GM23338 (cell line): ENCODE measurements around the gene C1orf21. TPM values are rescaled to one million over a fixed set of nuclear protein-coding genes. Genes with fewer than 3 reads are reported as not detected.
A peak's percentile ranks its signal among the peaks of the same experiment; 100 is the strongest.

Experiments used
- ATAC-seq: fragments of 200-7000 bp; cut with Tn5 transposase; 3 replicates; pipeline ENCODE4 v1.9.1; 2020
- DNase-seq: peaks from one replicate; pipeline ENCODE4 v3.0.0-alpha.2; 2015; ENCODE audit warnings: low spot score
- H2AFZ ChIP-seq: fragments of 200-600 bp; sonication (generic); 2 replicates; pipeline ENCODE4 v1.8.0; 2016; ENCODE audit warnings: antibody characterized with exemption, mild to moderate bottlenecking, moderate library complexity
- H3F3A ChIP-seq: fragments of 200-600 bp; sonication (generic); replicated peaks from 2 replicates; pipeline ENCODE4 v1.8.0; 2017; ENCODE audit warnings: antibody characterized with exemption, mixed run types, low read depth
- H3K27ac ChIP-seq: fragments of 200-600 bp; sonication (generic); 2 replicates; pipeline ENCODE4 v1.6.1; 2016; ENCODE audit warnings: low read depth
- H3K27me3 ChIP-seq: fragments of 200-600 bp; sonication (generic); 2 replicates; pipeline ENCODE4 v1.8.0; 2016; ENCODE audit warnings: mild to moderate bottlenecking, mixed run types, moderate library complexity; ENCODE audit not compliant: insufficient read depth
- H3K36me3 ChIP-seq: fragments of 200-600 bp; sonication (generic); 2 replicates; pipeline ENCODE4 v1.8.0; 2016; ENCODE audit warnings: mild to moderate bottlenecking; ENCODE audit not compliant: insufficient read depth
- H3K4me1 ChIP-seq: fragments of 200-600 bp; sonication (generic); 2 replicates; pipeline ENCODE4 v1.8.0; 2016; ENCODE audit warnings: mild to moderate bottlenecking, moderate library complexity; ENCODE audit not compliant: insufficient read depth
- H3K4me2 ChIP-seq: fragments of 200-600 bp; sonication (generic); 2 replicates; pipeline ENCODE4 v1.7.1; 2017; ENCODE audit warnings: mixed run types
- H3K4me3 ChIP-seq: fragments of 200-600 bp; sonication (generic); 2 replicates; pipeline ENCODE4 v1.6.1; 2016; ENCODE audit warnings: mixed run types
- H3K79me2 ChIP-seq: fragments of 200-600 bp; sonication (generic); replicated peaks from 2 replicates; pipeline ENCODE4 v1.8.0; 2017; ENCODE audit warnings: mild to moderate bottlenecking; ENCODE audit not compliant: insufficient read depth
- H3K9me2 ChIP-seq: fragments of 200-600 bp; sonication (generic); 2 replicates; pipeline ENCODE4 v1.8.0; 2017; ENCODE audit not compliant: insufficient read depth
- H4K20me1 ChIP-seq: fragments of 200-600 bp; sonication (generic); replicated peaks from 2 replicates; pipeline ENCODE4 v1.8.0; 2017; ENCODE audit warnings: mild to moderate bottlenecking; ENCODE audit not compliant: insufficient read depth
- H3K27ac Mint-ChIP-seq: 2 replicates; pipeline ENCODE4 v1.8.0; 2020; ENCODE audit warnings: inconsistent platforms, mild to moderate bottlenecking, moderate library complexity, mixed read lengths
- H3K27me3 Mint-ChIP-seq: 3 replicates; pipeline ENCODE4 v1.8.0; 2022; ENCODE audit warnings: low read depth, mild to moderate bottlenecking, moderate library complexity, mixed read lengths, inconsistent platforms; ENCODE audit not compliant: insufficient read depth, poor library complexity
- H3K36me3 Mint-ChIP-seq: 3 replicates; pipeline ENCODE4 v1.8.0; 2021; ENCODE audit warnings: low read depth, mild to moderate bottlenecking, inconsistent platforms, moderate library complexity, mixed read lengths
- H3K4me1 Mint-ChIP-seq: 3 replicates; pipeline ENCODE4 v1.8.0; 2020; ENCODE audit warnings: mild to moderate bottlenecking, inconsistent platforms, mixed read lengths
- H3K4me3 Mint-ChIP-seq: 3 replicates; pipeline ENCODE4 v1.8.0; 2021; ENCODE audit warnings: moderate library complexity, mild to moderate bottlenecking, inconsistent platforms, mixed read lengths
- H3K9me3 Mint-ChIP-seq: 3 replicates; pipeline ENCODE4 v1.8.0; 2020; ENCODE audit warnings: moderate library complexity, mild to moderate bottlenecking, inconsistent platforms, mixed read lengths
- CREB1 ChIP-seq: fragments of 250-450 bp; sonication (Bioruptor Pico); IDR thresholded peaks from 2 replicates; pipeline ENCODE4 v1.5.0; 2020; ENCODE audit warnings: low read depth, mild to moderate bottlenecking, moderate library complexity
- CTCF ChIP-seq, 2 experiments: fragments of 200-600 bp in 1 of 2; sonication (generic) in 1 of 2; conservative IDR thresholded peaks; 2 replicates each; pipeline versions ENCODE4 v1.5.1 to v1.6.1; 2016 to 2017; ENCODE audit warnings: antibody characterized with exemption in 2 of 2, low read depth in 2 of 2, mild to moderate bottlenecking in 2 of 2, moderate library complexity in 1 of 2
- EZH2 ChIP-seq: fragments of 200-600 bp; sonication (generic); IDR thresholded peaks from one replicate; pipeline ENCODE4 v1.8.0; 2017; ENCODE audit warnings: antibody characterized with exemption, mild to moderate bottlenecking, low read depth; ENCODE audit not compliant: unreplicated experiment
- NANOG ChIP-seq: IDR thresholded peaks from 2 replicates; pipeline ENCODE4 v1.6.1; 2016; ENCODE audit warnings: antibody characterized with exemption, borderline replicate concordance
- ZNF462 ChIP-seq: fragments of 250-450 bp; sonication (Bioruptor Pico); IDR thresholded peaks from 2 replicates; pipeline ENCODE4 v1.5.0; 2020; ENCODE audit warnings: mild to moderate bottlenecking, moderate library complexity
- polyA plus RNA-seq: library from polyadenylated mRNA; unstranded; fragments of >200 nt; fragmentation: Nextera tagmentation; extraction: Ambion mirVana; gene quantifications from 2 replicates; pipeline ENCODE4 v1.2.1, GENCODE V29; 2016
- total RNA-seq: library from RNA; depleted of rRNA; stranded (reverse); fragments of >200 nt; shearing (Covaris generic); gene quantifications from 2 replicates; pipeline ENCODE4 v1.2.3, GENCODE V29; 2014

The C1orf21 gene
- total and polyA plus RNA-seq, 2 experiments from 2014 or later: 28.0 to 40.4 TPM

- no peaks in the 10 kb centered on the region for H3K4me1 ChIP-seq
- no peak overlapping the region for H2AFZ ChIP-seq
- Mint-ChIP-seq H3K27me3 (no peaks in the 10 kb centered on the region), H3K9me3 (no peaks in the 10 kb centered on the region), H3K27ac (no peak overlapping the region), H3K4me3 (no peak overlapping the region), H3K36me3 (no peaks in the 10 kb centered on the region), H3K4me1 (no peaks in the 10 kb centered on the region)
- H3K9me2 ChIP-seq: no peaks in the 10 kb centered on the region; the same call in none of the 2 replicates
- DNase-seq: no peak
- H3K4me3 ChIP-seq: no peak overlapping the region
- H3K4me2 ChIP-seq: no peak overlapping the region
- H3K79me2 ChIP-seq: no peaks in the 10 kb centered on the region
- no peaks in the 10 kb centered on the region for H3K36me3 ChIP-seq
- no peak for ATAC-seq
- no peaks in the 10 kb centered on the region for H3K27me3 ChIP-seq
- TF ChIP-seq EZH2 (no peak), CTCF (conservative IDR thresholded peaks at IDR 0.05; ENCODE audit: low read depth in 2 of 2) (no peak), CREB1 (CRISPR knock-in tag) (no peak), NANOG (no peak)
- H3K27ac ChIP-seq: no peak overlapping the region
- H4K20me1 ChIP-seq: no peaks in the 10 kb centered on the region
- no peaks in the 10 kb centered on the region for H3F3A ChIP-seq
Observed at GRCh38 chr1:184358256-184358655, 28.6 kb upstream of the C1orf21 start.

GRCh38 chr1:184359909-184360308 is 26.9 kb upstream of the C1orf21 start:
- Mint-ChIP-seq H3K27me3 (no peaks in the 10 kb centered on the region), H3K27ac (no peak overlapping the region), H3K9me3 (no peaks in the 10 kb centered on the region), H3K4me3 (no peak overlapping the region), H3K4me1 (no peaks in the 10 kb centered on the region), H3K36me3 (no peaks in the 10 kb centered on the region)
- Histone ChIP-seq H3K36me3 (no peaks in the 10 kb centered on the region), H3K9me2 (no peaks in the 10 kb centered on the region; the same call in 1 of the 2 replicates), H3K4me1 (no peaks in the 10 kb centered on the region), H3K27ac (no peak overlapping the region), H2AFZ (peak overlapping the region; percentile 72; the same call in 1 of the 2 replicates), H3K27me3 (no peaks in the 10 kb centered on the region), H4K20me1 (no peaks in the 10 kb centered on the region), H3K79me2 (no peaks in the 10 kb centered on the region), H3K4me3 (no peak overlapping the region), H3K4me2 (no peak overlapping the region), H3F3A (no peaks in the 10 kb centered on the region)
- ATAC-seq (no peak), DNase-seq (no peak)
- TF ChIP-seq ZNF462 (CRISPR knock-in tag) (no peak), CTCF (conservative IDR thresholded peaks at IDR 0.05; ENCODE audit: low read depth in 2 of 2) (no peak)
